Panc1 (cell line): Measurements from ENCODE around the gene SRC. TPM values are rescaled to one million over a fixed set of nuclear protein-coding genes. Genes with fewer than 3 reads are reported as not detected.

Experiments
- ATAC-seq: fragments of 200-7000 bp; cut with Tn5 transposase; 2 replicates; pipeline ENCODE4 v1.9.1; 2020; ENCODE audit warnings: mild to moderate bottlenecking, moderate library complexity
- BruUV-seq: library from RNA; stranded (reverse); fragments of 400-500 nt; replicated peaks from 2 replicates; lab custom pipeline; 2021; lab: Mats Ljungman, UMichigan
- CTCF ChIA-PET: fragments of 300-600 bp; sonication (Branson Sonifier 250); formaldehyde crosslinking; loops from one replicate; lab custom pipeline; 2022; ENCODE audit warnings: antibody characterized with exemption; lab: Charles Lee
- POLR2A ChIA-PET: fragments of 300-600 bp; sonication (Branson Sonifier 250); formaldehyde crosslinking; loops from one replicate; lab custom pipeline; 2022; ENCODE audit warnings: antibody characterized with exemption; lab: Charles Lee
- DNase-seq: peaks from one replicate; pipeline ENCODE4 v3.0.0-alpha.2; 2010; ENCODE audit warnings: low read depth, low spot score
- H3K27ac ChIP-seq: 2 replicates; pipeline ENCODE4 v1.5.1; 2011; ENCODE audit warnings: mild to moderate bottlenecking, low read length, inconsistent platforms
- H3K27me3 ChIP-seq: fragments of 200-500 bp; sonication (Bioruptor generic); 2 replicates; pipeline ENCODE4 v1.6.0; 2014; ENCODE audit warnings: low read length, inconsistent platforms; ENCODE audit not compliant: control insufficient read depth, insufficient read depth
- H3K36me3 ChIP-seq: fragments of 200-500 bp; sonication (Bioruptor generic); 2 replicates; pipeline ENCODE4 v1.5.1; 2014; ENCODE audit warnings: inconsistent platforms, mild to moderate bottlenecking, low read length, moderate library complexity; ENCODE audit not compliant: control insufficient read depth, insufficient read depth
- H3K4me1 ChIP-seq: 2 replicates; pipeline ENCODE4 v1.5.1; 2011; ENCODE audit warnings: inconsistent platforms, mild to moderate bottlenecking, low read length, moderate library complexity; ENCODE audit not compliant: control insufficient read depth, insufficient read depth
- H3K4me3 ChIP-seq, 2 experiments: 2 replicates each; pipeline ENCODE4 v1.5.1; 2011 to 2012; ENCODE audit warnings: low read depth in 2 of 2, low read length in 2 of 2, mild to moderate bottlenecking in 2 of 2, inconsistent platforms in 1 of 2, moderate library complexity in 1 of 2
- H3K9me3 ChIP-seq: fragments of 200-500 bp; sonication (Bioruptor generic); 2 replicates; pipeline ENCODE4 v1.5.1; 2014; ENCODE audit warnings: low read depth, mild to moderate bottlenecking, inconsistent platforms, low read length, moderate library complexity; ENCODE audit not compliant: control insufficient read depth, insufficient read depth
- CTCF ChIP-seq: fragments of 450-650 bp; IDR thresholded peaks from 2 replicates; pipeline ENCODE4 v1.5.1; 2017; ENCODE audit warnings: mild to moderate bottlenecking
- POLR2AphosphoS5 ChIP-seq: IDR thresholded peaks from 2 replicates; pipeline ENCODE4 v1.6.1; 2012; ENCODE audit warnings: mild to moderate bottlenecking, low read depth, low read length, moderate library complexity
- SIN3A ChIP-seq: IDR thresholded peaks from 2 replicates; pipeline ENCODE4 v1.6.1; 2012; ENCODE audit warnings: low read depth, mild to moderate bottlenecking, low read length, moderate library complexity, borderline replicate concordance; ENCODE audit not compliant: insufficient read depth
- TCF7L2 ChIP-seq: IDR thresholded peaks from 2 replicates; pipeline ENCODE4 v1.6.1; 2011; ENCODE audit warnings: mild to moderate bottlenecking, low read depth, low read length, inconsistent platforms
- in situ Hi-C: cut with HindIII; loops from 2 replicates; pipeline ENCODE4 v1.10.0; 2016; ENCODE audit warnings: low sequenced_read_pairs, low pct_unique_long_range_greater_than_20kb
- intact Hi-C: fragments of 100-400 bp; cut with micrococcal nuclease; formaldehyde crosslinking; loops from one replicate; pipeline ENCODE4 v1.10.0; 2022; ENCODE audit not compliant: unreplicated experiment
- total RNA-seq: library from RNA; stranded (reverse); gene quantifications from one replicate; pipeline ENCODE4 v1.2.1, GENCODE V29; 2021; ENCODE audit not compliant: unreplicated experiment
- TF ChIP-seq, protein P1 (sequence below), 2 experiments: IDR thresholded peaks; 2 replicates each; pipeline ENCODE4 v1.6.1; 2011 to 2012; ENCODE audit warnings: low read depth in 2 of 2, control low read depth in 1 of 2, low read length in 1 of 2, mild to moderate bottlenecking in 1 of 2, moderate library complexity in 1 of 2; ENCODE audit not compliant: insufficient read depth in 1 of 2

The SRC gene
- total RNA-seq, 1 experiment from 2014 or later = 24.9 TPM

- Histone ChIP-seq H3K36me3 (no peaks in the 10 kb centered on the region), H3K9me3 (no peaks in the 10 kb centered on the region), H3K27ac (no peak overlapping the region), H3K4me3 (no peak overlapping the region), H3K27me3 (no peaks in the 10 kb centered on the region), H3K4me1 (peaks cover 18% of the 10 kb centered on the region)
- in situ Hi-C loops = no loop called here
- POLR2A ChIA-PET = interaction anchor here (0.6 kb wide), 1 partner anchor 152 kb away, joined by 3 read pairs; no protein-coding TSS in a partner anchor
- intact Hi-C loops = no loop called here
- DNase-seq (no peak), ATAC-seq (no peak)
- CTCF ChIA-PET = interaction anchor here (0.6 kb wide), 2 partner anchors 12 to 37 kb away, joined by 3 read pairs; no protein-coding TSS in a partner anchor
- no peak for TF ChIP-seq TCF7L2
- TF ChIP-seq, protein P1, sequence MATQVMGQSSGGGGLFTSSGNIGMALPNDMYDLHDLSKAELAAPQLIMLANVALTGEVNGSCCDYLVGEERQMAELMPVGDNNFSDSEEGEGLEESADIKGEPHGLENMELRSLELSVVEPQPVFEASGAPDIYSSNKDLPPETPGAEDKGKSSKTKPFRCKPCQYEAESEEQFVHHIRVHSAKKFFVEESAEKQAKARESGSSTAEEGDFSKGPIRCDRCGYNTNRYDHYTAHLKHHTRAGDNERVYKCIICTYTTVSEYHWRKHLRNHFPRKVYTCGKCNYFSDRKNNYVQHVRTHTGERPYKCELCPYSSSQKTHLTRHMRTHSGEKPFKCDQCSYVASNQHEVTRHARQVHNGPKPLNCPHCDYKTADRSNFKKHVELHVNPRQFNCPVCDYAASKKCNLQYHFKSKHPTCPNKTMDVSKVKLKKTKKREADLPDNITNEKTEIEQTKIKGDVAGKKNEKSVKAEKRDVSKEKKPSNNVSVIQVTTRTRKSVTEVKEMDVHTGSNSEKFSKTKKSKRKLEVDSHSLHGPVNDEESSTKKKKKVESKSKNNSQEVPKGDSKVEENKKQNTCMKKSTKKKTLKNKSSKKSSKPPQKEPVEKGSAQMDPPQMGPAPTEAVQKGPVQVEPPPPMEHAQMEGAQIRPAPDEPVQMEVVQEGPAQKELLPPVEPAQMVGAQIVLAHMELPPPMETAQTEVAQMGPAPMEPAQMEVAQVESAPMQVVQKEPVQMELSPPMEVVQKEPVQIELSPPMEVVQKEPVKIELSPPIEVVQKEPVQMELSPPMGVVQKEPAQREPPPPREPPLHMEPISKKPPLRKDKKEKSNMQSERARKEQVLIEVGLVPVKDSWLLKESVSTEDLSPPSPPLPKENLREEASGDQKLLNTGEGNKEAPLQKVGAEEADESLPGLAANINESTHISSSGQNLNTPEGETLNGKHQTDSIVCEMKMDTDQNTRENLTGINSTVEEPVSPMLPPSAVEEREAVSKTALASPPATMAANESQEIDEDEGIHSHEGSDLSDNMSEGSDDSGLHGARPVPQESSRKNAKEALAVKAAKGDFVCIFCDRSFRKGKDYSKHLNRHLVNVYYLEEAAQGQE (IDR thresholded peaks at IDR 0.05; ENCODE audit: insufficient read depth in 1 of 2, low read depth in 2 of 2, low read length in 1 of 2) = no peak
- no peak for TF ChIP-seq CTCF
- TF ChIP-seq SIN3A = no peak
- no peak for TF ChIP-seq POLR2AphosphoS5
- BruUV-seq = no TSS peak
These were observed 31.6 kb downstream of the SRC start for GRCh38 chr20:37377346-37378081.

GRCh38 chr20:37378420-37378784, 32.5 kb downstream of the SRC start:
- ATAC-seq = no peak
- DNase-seq = no peak
- H3K4me1 ChIP-seq = peaks cover 18% of the 10 kb centered on the region
- H3K4me3 ChIP-seq = no peak overlapping the region
- no peaks in the 10 kb centered on the region for H3K36me3 ChIP-seq
- TF ChIP-seq SIN3A = no peak
- no peak for TF ChIP-seq CTCF
- TF ChIP-seq POLR2AphosphoS5 = no peak
- TF ChIP-seq TCF7L2 = no peak
- TF ChIP-seq, protein P1 (IDR thresholded peaks at IDR 0.05; ENCODE audit: insufficient read depth in 1 of 2, low read depth in 2 of 2, low read length in 1 of 2) = no peak
- POLR2A ChIA-PET = no interaction called here
- CTCF ChIA-PET = no interaction called here
- BruUV-seq = no TSS peak
- intact Hi-C loops = no loop called here
- H3K27me3 ChIP-seq = no peaks in the 10 kb centered on the region
- in situ Hi-C loops = no loop called here
- no peak overlapping the region for H3K27ac ChIP-seq
- H3K9me3 ChIP-seq = no peaks in the 10 kb centered on the region
